ENCODE results near the gene COX5A.
"Not testable (repeated sequence)": the region's sequence is repeated elsewhere in the genome, so short reads cannot be mapped to it uniquely, and the experiment has no call there.

The COX5A gene

GRCh38 chr15:74904190-74904805, 33.6 kb downstream of the COX5A start:
- H3K4me2 ChIP-seq, result peak overlapping the region; percentile 86

GRCh38 chr15:74903676-74904075, 34.2 kb downstream of the COX5A start:
- H4K20me1 ChIP-seq, result no peaks in the 10 kb centered on the region
- H3K27ac ChIP-seq, result no peak overlapping the region
- H3K27me3 ChIP-seq, result no peaks in the 10 kb centered on the region
- no peak for TF ChIP-seq Cebpa-rat (IDR thresholded peaks at IDR 0.05)
- no peak overlapping the region for H3K4me3 ChIP-seq
- peaks cover 61% of the 10 kb centered on the region for H3K36me3 ChIP-seq
- peaks cover 47% of the 10 kb centered on the region for H3K4me1 ChIP-seq
- no peaks in the 10 kb centered on the region for H3K9me3 ChIP-seq
- H3K4me2 ChIP-seq, result no peak overlapping the region
- H3K9ac ChIP-seq, result no peak overlapping the region

More at GRCh38 chr15:74904190-74904805, 33.6 kb downstream of the COX5A start:
- Histone ChIP-seq H3K9me3 (no peaks in the 10 kb centered on the region), H3K9ac (0 out of 2 replicates have a peak overlapping the region, but pooled peaks have one; percentile 5), H4K20me1 (no peaks in the 10 kb centered on the region), H3K4me3 (no peak overlapping the region), H3K27ac (no peak overlapping the region), H3K27me3 (no peaks in the 10 kb centered on the region), H3K36me3 (peaks cover 55% of the 10 kb centered on the region), H3K4me1 (peaks cover 47% of the 10 kb centered on the region)
- TF ChIP-seq Cebpa-rat (IDR thresholded peaks at IDR 0.05), result no peak

- Histone ChIP-seq H3K4me3 (no peak overlapping the region), H4K20me1 (no peaks in the 10 kb centered on the region), H3K4me2 (no peak overlapping the region), H3K4me1 (peaks cover 41% of the 10 kb centered on the region), H3K9ac (0 out of 2 replicates have a peak overlapping the region, but pooled peaks have one; percentile 9), H3K36me3 (peaks cover 73% of the 10 kb centered on the region), H3K9me3 (no peaks in the 10 kb centered on the region), H3K27me3 (no peaks in the 10 kb centered on the region), H3K27ac (no peak overlapping the region)
- TF ChIP-seq Cebpa-rat (IDR thresholded peaks at IDR 0.05), result no peak
These were observed 35.4 kb downstream of the COX5A start for GRCh38 chr15:74902295-74903075.

- H3K27ac ChIP-seq, result peak overlapping the region; percentile 59
- H3K4me3 ChIP-seq, result no peak overlapping the region
- no peaks in the 10 kb centered on the region for H3K27me3 ChIP-seq
- no peak for TF ChIP-seq Cebpa-rat (IDR thresholded peaks at IDR 0.05)
- no peak overlapping the region for H3K9ac ChIP-seq
- no peaks in the 10 kb centered on the region for H3K9me3 ChIP-seq
- no peaks in the 10 kb centered on the region for H4K20me1 ChIP-seq
- peaks cover 82% of the 10 kb centered on the region for H3K36me3 ChIP-seq
- H3K4me1 ChIP-seq, result peaks cover 36% of the 10 kb centered on the region
- H3K4me2 ChIP-seq, result peak overlapping the region; percentile 38; the same call in 1 of the 2 replicates
These were observed 36.2 kb downstream of the COX5A start for GRCh38 chr15:74901612-74902063.

GRCh38 chr15:74897300-74897701, 40.6 kb downstream of the COX5A start:
- no peaks in the 10 kb centered on the region for H3K9me3 ChIP-seq
- no peaks in the 10 kb centered on the region for H4K20me1 ChIP-seq
- TF ChIP-seq Cebpa-rat (IDR thresholded peaks at IDR 0.05), result no peak
- no peaks in the 10 kb centered on the region for H3K27me3 ChIP-seq
- H3K36me3 ChIP-seq, result peaks cover 84% of the 10 kb centered on the region
- no peak overlapping the region for H3K4me2 ChIP-seq
- peaks cover 8% of the 10 kb centered on the region; the same call in 1 of the 2 replicates for H3K4me1 ChIP-seq
- H3K4me3 ChIP-seq, result no peak overlapping the region
- H3K27ac ChIP-seq, result no peak overlapping the region
- no peak overlapping the region for H3K9ac ChIP-seq

- TF ChIP-seq Cebpa-rat (IDR thresholded peaks at IDR 0.05), result no peak
- Histone ChIP-seq H3K9me3 (no peaks in the 10 kb centered on the region), H3K4me1 (peaks cover 7% of the 10 kb centered on the region), H3K9ac (no peak overlapping the region), H3K27ac (no peak overlapping the region), H3K36me3 (peaks cover 86% of the 10 kb centered on the region), H3K27me3 (no peaks in the 10 kb centered on the region), H3K4me3 (no peak overlapping the region), H3K4me2 (no peak overlapping the region), H4K20me1 (no peaks in the 10 kb centered on the region)
These were observed 41.6 kb downstream of the COX5A start for GRCh38 chr15:74896316-74896715.

- H3K9me3 ChIP-seq, result no peaks in the 10 kb centered on the region
- H3K4me1 ChIP-seq, result peaks cover 8% of the 10 kb centered on the region
- H3K9ac ChIP-seq, result no peak overlapping the region
- no peak for TF ChIP-seq Cebpa-rat (IDR thresholded peaks at IDR 0.05)
- no peaks in the 10 kb centered on the region for H4K20me1 ChIP-seq
- no peak overlapping the region for H3K4me3 ChIP-seq
- H3K27ac ChIP-seq, result no peak overlapping the region
- no peaks in the 10 kb centered on the region for H3K27me3 ChIP-seq
- peaks cover 84% of the 10 kb centered on the region for H3K36me3 ChIP-seq
- no peak overlapping the region for H3K4me2 ChIP-seq
These were observed 42.0 kb downstream of the COX5A start for GRCh38 chr15:74895830-74896229.

GRCh38 chr15:74894383-74894782, 43.5 kb downstream of the COX5A start:
- not testable (repeated sequence) for H3K4me3 ChIP-seq, H3K27ac ChIP-seq, H3K27me3 ChIP-seq, H3K9ac ChIP-seq, H3K9me3 ChIP-seq, H3K4me2 ChIP-seq, H4K20me1 ChIP-seq
- peaks cover 18% of the 10 kb centered on the region for H3K4me1 ChIP-seq
- H3K36me3 ChIP-seq, result peaks cover 70% of the 10 kb centered on the region

GRCh38 chr15:74893627-74894026, 44.2 kb downstream of the COX5A start:
- H3K4me3 ChIP-seq, result no peak overlapping the region
- no peak overlapping the region for H3K27ac ChIP-seq
- H3K9me3 ChIP-seq, result no peaks in the 10 kb centered on the region
- H3K27me3 ChIP-seq, result no peaks in the 10 kb centered on the region
- peaks cover 62% of the 10 kb centered on the region for H3K36me3 ChIP-seq
- peaks cover 24% of the 10 kb centered on the region for H3K4me1 ChIP-seq
- no peak overlapping the region for H3K4me2 ChIP-seq
- H4K20me1 ChIP-seq, result no peaks in the 10 kb centered on the region
- H3K9ac ChIP-seq, result no peak overlapping the region
- TF ChIP-seq Cebpa-rat (IDR thresholded peaks at IDR 0.05), result no peak

GRCh38 chr15:74892931-74893330, 44.9 kb downstream of the COX5A start:
- no peak overlapping the region for H3K9ac ChIP-seq
- H3K27me3 ChIP-seq, result no peaks in the 10 kb centered on the region
- H3K4me1 ChIP-seq, result peaks cover 24% of the 10 kb centered on the region
- H4K20me1 ChIP-seq, result no peaks in the 10 kb centered on the region
- H3K36me3 ChIP-seq, result peaks cover 55% of the 10 kb centered on the region
- no peak overlapping the region for H3K4me2 ChIP-seq
- no peak overlapping the region for H3K4me3 ChIP-seq
- no peaks in the 10 kb centered on the region for H3K9me3 ChIP-seq
- TF ChIP-seq Cebpa-rat (IDR thresholded peaks at IDR 0.05), result no peak
- no peak overlapping the region for H3K27ac ChIP-seq

Data from BLaER1 (cell line).